ENCODE measurements around the gene PRICKLE2.

- TF ChIP-seq CTCF (IDR thresholded peaks at IDR 0.05), result no peak
- TF ChIP-seq MYBL2 (CRISPR knock-in tag; IDR thresholded peaks at IDR 0.05), result no peak
- TF ChIP-seq JUN (CRISPR knock-in tag; IDR thresholded peaks at IDR 0.05), result no peak
- TF ChIP-seq MXD4 (CRISPR knock-in tag; IDR thresholded peaks at IDR 0.05; ENCODE audit: borderline replicate concordance), result no peak
- TF ChIP-seq NFE2L1 (CRISPR knock-in tag; IDR thresholded peaks at IDR 0.05), result no peak
- TF ChIP-seq CREB1 (CRISPR knock-in tag; IDR thresholded peaks at IDR 0.05), result no peak
- TF ChIP-seq FOXP1 (CRISPR knock-in tag; IDR thresholded peaks at IDR 0.05; ENCODE audit: borderline replicate concordance), result no peak
- no peak for TF ChIP-seq PRDM15 (CRISPR knock-in tag; IDR thresholded peaks at IDR 0.05)
Observed at GRCh38 chr3:64053117-64053516, 172.1 kb downstream of the PRICKLE2 start.
